K562 treated with DMSO at 1 percent for 24 hours (cell line): Measurements from ENCODE around the gene IFNL3. TPM values are rescaled to one million over a fixed set of nuclear protein-coding genes. Genes with fewer than 3 reads are reported as not detected.

ENCODE experiments used
- total RNA-seq: library from RNA; unstranded; fragments of 300-600 nt; gene quantifications from 2 replicates; pipeline ENCODE4 v1.2.3, GENCODE V29; 2022; ENCODE audit warnings: low read depth; ENCODE audit not compliant: insufficient read depth

IFNL3 gene
- total RNA-seq = not detected in 2 replicates

DNA sequence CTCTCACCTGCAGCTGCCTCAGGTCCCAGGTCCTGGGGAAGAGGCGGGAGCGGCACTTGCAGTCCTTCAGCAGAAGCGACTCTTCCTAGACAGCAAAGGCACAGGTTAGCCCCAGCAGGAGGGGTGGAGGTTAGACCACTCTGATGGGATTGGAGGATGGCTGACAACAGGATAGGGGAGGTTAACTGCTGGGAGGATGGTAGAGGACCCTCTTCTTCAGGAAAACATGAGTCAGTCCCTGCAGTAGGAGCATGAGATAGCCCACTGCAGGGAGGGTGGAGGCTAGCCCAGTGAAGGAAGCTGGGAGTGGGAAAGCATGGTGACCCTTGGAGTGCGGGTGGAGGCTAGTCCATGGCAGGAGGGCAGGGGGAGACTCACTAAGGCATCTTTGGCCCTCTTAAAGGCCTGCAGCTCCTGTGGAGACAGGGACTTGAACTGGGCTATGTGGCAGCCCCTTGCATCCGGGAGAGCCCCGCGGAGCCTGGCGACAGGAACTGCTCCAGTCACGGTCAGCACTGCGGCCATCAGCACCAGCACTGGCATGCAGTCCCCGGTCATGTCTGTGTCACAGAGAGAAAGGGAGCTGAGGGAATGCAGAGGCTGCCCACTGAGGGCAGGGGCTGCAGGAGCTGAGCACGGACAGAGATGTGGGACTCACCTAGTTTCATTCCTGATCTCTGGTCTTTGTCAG, at the start of gene IFNL3:
Gene IFNL3 (minus strand): TSS at position 597 of the 691 bp plus-strand sequence. CDS start 39 bp downstream, at position 558.

DNA sequence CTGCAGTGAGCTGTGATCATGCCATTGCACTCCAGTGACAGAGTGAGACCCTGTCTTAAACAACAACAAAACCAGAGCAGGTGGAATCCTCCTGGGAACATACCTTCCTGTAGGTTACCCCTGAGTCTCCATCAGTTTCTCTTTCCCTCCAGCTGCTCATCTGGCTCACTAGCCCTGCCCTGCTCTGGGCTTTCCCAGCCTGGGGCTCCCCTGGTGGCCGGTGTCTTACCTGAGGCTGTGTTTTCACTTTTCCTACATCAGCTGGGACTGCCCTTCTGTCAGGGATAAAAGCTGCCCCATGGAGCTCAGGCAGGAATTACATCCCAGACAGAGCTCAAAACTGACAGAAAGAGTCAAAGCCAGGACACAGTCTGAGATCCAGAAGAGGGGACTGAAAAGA, 23.3 kb upstream of the IFNL3 start, which contains the start of gene IFNL2:
Gene IFNL2 (plus strand): TSS at position 312 of the 400 bp plus-strand sequence. CDS start 173 bp downstream, outside the sequence.

DNA sequence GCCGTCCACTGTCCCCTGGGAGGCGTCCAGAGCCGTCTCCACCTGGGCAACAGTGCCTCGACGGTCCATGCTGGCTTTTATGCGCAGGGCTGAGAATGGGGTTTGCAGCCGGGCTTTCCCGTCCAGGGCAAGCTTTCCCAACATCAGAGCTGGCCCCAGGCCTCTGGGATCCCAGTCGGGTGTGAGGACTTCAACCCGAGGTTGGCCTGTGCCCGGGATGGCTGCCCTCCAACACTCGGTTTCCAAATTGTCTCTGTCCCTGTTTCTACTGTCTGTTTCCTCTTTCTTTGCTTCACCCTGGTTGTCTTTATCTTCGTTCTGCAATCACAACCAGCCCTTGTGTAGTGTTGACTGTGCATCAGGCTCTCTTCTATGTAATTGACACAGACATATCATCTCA, 4.0 kb upstream of the IFNL3 start, which contains the start of gene IFNL4:
Gene IFNL4 (minus strand): TSS at position 51 of the 400 bp plus-strand sequence.

DNA sequence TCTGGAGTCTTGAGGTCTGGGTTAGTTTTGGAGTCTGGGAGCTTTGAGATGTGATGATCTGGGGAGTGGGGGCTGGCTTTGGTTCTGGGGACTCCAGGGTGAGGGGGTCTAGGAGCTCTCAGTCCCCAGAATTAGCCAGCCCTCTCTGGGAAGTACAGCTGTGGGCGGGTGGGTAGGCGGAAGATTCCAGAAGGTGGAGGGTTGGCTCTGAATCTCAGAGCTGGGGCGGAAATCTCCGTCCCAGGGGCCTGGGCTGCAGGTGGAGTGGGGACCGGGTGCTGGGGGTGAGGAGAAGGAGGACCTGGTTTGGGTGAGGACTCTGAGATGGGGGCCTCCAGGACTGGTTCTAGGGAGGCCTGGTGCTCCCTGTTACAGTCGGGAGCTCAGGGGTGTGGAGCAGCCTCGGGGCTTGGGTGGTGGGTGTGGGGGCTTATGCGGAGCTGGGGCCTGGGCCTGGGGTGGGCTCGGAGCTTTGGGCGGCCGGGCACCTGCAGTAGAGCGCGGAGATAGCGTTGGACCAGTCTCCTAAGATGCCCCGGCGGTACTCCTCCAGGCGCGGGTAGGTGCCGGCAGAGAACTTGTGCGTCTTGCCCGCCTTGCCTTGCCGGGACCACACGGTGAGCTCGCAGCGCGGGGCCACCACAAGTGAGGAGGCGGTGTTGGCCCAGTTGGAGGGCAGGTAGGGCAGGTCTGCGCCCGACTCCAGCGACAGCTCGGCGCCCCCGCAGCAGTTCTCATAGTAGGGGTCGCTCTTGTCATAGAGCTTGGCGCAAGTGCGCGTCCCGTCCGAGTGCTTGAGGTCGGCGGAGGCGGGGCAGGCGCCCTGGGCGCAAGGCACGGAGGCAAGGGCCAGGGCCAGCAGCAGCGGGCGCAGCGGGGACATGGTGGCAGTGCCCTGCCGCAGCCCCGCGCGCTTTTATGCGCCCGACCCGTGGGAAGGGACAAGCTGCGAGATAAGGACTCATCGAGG, 41.1 kb downstream of the IFNL3 start, which contains the start of gene SYCN:
Gene SYCN (minus strand): TSS at position 892 of the 970 bp plus-strand sequence. CDS start 9 bp downstream, at position 883.

DNA sequence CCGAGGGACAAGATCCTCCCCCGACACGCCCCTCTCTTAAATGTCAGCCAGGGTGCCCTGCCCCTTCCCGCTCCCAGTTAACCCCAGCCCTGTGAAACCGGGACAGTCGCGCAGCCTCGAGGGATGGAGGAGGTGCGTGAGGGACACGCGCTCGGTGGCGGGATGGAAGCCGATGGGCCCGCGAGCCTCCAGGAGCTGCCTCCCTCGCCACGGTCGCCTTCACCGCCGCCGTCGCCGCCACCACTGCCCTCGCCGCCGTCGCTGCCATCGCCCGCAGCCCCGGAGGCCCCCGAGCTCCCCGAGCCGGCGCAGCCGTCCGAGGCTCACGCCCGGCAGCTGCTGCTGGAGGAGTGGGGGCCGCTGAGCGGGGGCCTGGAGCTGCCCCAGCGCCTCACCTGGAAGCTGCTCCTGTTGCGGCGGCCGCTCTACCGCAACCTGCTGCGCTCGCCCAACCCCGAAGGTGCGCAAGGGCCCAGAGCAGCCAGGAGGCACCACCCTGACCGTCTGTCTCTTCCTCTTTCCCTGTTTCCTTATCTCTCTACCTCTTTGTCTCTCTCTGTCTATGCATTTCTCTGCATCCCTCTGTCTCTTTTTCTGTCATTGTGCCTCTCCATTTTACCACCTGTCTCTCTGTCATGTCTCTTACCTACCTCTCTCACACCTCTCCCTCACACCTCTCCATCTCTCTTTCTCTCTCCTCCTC, 47.8 kb downstream of the IFNL3 start, which contains the start of gene NCCRP1:
Gene NCCRP1 (plus strand): TSS at position 105 of the 703 bp plus-strand sequence. CDS start 19 bp downstream, at position 124.

Other genes with a start within 250 kb of the IFNL3 start
- gene FBXO27, start 212.5 kb downstream of the IFNL3 start, total RNA-seq = 7.4 and 8.0 TPM in 2 replicates
- gene ACP7, start 160.6 kb downstream of the IFNL3 start, total RNA-seq = not detected in 2 replicates
- 48.0 and 51.2 TPM in 2 replicates for gene PAK4, start 119.2 kb downstream of the IFNL3 start, total RNA-seq
- gene NCCRP1, start 48.0 kb downstream of the IFNL3 start, total RNA-seq = not detected in 2 replicates
- not detected in 2 replicates for gene SYCN, start 40.7 kb downstream of the IFNL3 start, total RNA-seq
- not detected in 2 replicates for gene IFNL4, start 3.9 kb upstream of the IFNL3 start, total RNA-seq
- not detected in 2 replicates for gene IFNL2, start 23.4 kb upstream of the IFNL3 start, total RNA-seq
- gene IFNL1, start 51.4 kb upstream of the IFNL3 start, total RNA-seq = not detected in 2 replicates
- gene LRFN1, start 75.9 kb upstream of the IFNL3 start, total RNA-seq = 10.9 TPM in 2 replicates
- 81.4 and 85.9 TPM in 2 replicates for gene GMFG, start 91.0 kb upstream of the IFNL3 start, total RNA-seq
- 170 and 208 TPM in 2 replicates for gene SAMD4B, start 97.4 kb upstream of the IFNL3 start, total RNA-seq
- 50.1 and 61.0 TPM in 2 replicates for gene PAF1, start 146.1 kb upstream of the IFNL3 start, total RNA-seq
- 36.0 and 37.6 TPM in 2 replicates for gene MED29, start 146.4 kb upstream of the IFNL3 start, total RNA-seq
- gene ZFP36, start 161.8 kb upstream of the IFNL3 start, total RNA-seq = 27.8 and 28.8 TPM in 2 replicates
- gene PLEKHG2, start 167.7 kb upstream of the IFNL3 start, total RNA-seq = 10.1 and 12.5 TPM in 2 replicates
- 10,023 and 10,404 TPM in 2 replicates for gene RPS16, start 190.9 kb upstream of the IFNL3 start, total RNA-seq
- 124 and 137 TPM in 2 replicates for gene SUPT5H, start 200.6 kb upstream of the IFNL3 start, total RNA-seq
- 110 and 117 TPM in 2 replicates for gene TIMM50, start 235.8 kb upstream of the IFNL3 start, total RNA-seq